ENCODE results near the gene RBM10. TPM values are rescaled to one million over a fixed set of nuclear protein-coding genes. Genes with fewer than 3 reads are reported as not detected.

The RBM10 gene
- total and polyA plus RNA-seq, 9 of the 15 experiments (the other 6 are each of a cell fraction or from before 2014, with no cell fraction given): 1.1 to 61.7 (median 31.5) TPM

GRCh38 chrX:47233333-47234113 lies 88.5 kb downstream of the RBM10 start (continued):
- TF ChIP-seq, protein P1, sequence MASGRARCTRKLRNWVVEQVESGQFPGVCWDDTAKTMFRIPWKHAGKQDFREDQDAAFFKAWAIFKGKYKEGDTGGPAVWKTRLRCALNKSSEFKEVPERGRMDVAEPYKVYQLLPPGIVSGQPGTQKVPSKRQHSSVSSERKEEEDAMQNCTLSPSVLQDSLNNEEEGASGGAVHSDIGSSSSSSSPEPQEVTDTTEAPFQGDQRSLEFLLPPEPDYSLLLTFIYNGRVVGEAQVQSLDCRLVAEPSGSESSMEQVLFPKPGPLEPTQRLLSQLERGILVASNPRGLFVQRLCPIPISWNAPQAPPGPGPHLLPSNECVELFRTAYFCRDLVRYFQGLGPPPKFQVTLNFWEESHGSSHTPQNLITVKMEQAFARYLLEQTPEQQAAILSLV (tag; IDR thresholded peaks at IDR 0.05): no peak
- TF ChIP-seq C11orf30 (IDR thresholded peaks at IDR 0.05; ENCODE audit: low read depth) (peak; percentile 62; the same call in 1 of the 2 replicates), MTA3 (IDR thresholded peaks at IDR 0.05; ENCODE audit: borderline replicate concordance) (0 out of 2 replicates have a peak, but pooled peaks have one; percentile 49), NR2C2 (CRISPR knock-in tag; IDR thresholded peaks at IDR 0.05) (no peak), NR2C2 (tag; IDR thresholded peaks at IDR 0.05) (0 out of 2 replicates have a peak, but pooled peaks have one; percentile 35), BRD4 (IDR thresholded peaks at IDR 0.05) (0 out of 2 replicates have a peak, but pooled peaks have one; percentile 60), ZNF282 (CRISPR knock-in tag; IDR thresholded peaks at IDR 0.05) (no peak), HDAC3 (IDR thresholded peaks at IDR 0.05; ENCODE audit: borderline replicate concordance, partially characterized antibody) (peak; percentile 82), TSC22D4 (tag; IDR thresholded peaks at IDR 0.05) (no peak), JUND (IDR thresholded peaks at IDR 0.05; ENCODE audit: borderline replicate concordance, low read depth, low read length) (no peak; the same call in 1 of the 2 replicates), JUND (tag; IDR thresholded peaks at IDR 0.05; ENCODE audit: borderline replicate concordance, low read depth, low read length) (peak; percentile 60; the same call in 1 of the 3 replicates), EGR1 (conservative IDR thresholded peaks at IDR 0.05) (peak; percentile 64), NCOA6 (IDR thresholded peaks at IDR 0.05) (no peak), ZNF217 (CRISPR knock-in tag; IDR thresholded peaks at IDR 0.05) (no peak), TBL1XR1 (IDR thresholded peaks at IDR 0.05; ENCODE audit: low read length in 2 of 2) (peak in 1 of 2 experiments; percentile 37; a peak in 2 of 4 replicates), ARNT (IDR thresholded peaks at IDR 0.05) (no peak), KHSRP (IDR thresholded peaks at IDR 0.05) (0 out of 2 replicates have a peak, but pooled peaks have one; percentile 18), ATF1 (CRISPR knock-in tag; IDR thresholded peaks at IDR 0.05) (no peak; the same call in 1 of the 2 replicates), ATF1 (tag; IDR thresholded peaks at IDR 0.05) (peak; percentile 93), HMGN3 (IDR thresholded peaks at IDR 0.05; ENCODE audit: borderline replicate concordance, extremely low read depth, insufficient read length, low read depth, low read length) (no peak), HNRNPLL (IDR thresholded peaks at IDR 0.05; ENCODE audit: low read depth, low read length, poor library complexity, severe bottlenecking) (peak; percentile 97), ZNF347 (CRISPR knock-in tag; IDR thresholded peaks at IDR 0.05; ENCODE audit: low read depth) (no peak), TAL1 (IDR thresholded peaks at IDR 0.05) (no peak), NCOR1 (IDR thresholded peaks at IDR 0.05) (peak; percentile 78), ZBTB7A (IDR thresholded peaks at IDR 0.05; ENCODE audit: borderline replicate concordance, control insufficient read depth, low read depth, low read length) (no peak), FOSL1 (tag; conservative IDR thresholded peaks at IDR 0.05) (no peak), PHF8 (IDR thresholded peaks at IDR 0.05; ENCODE audit: borderline replicate concordance, low read length) (peak; percentile 7; the same call in 1 of the 2 replicates)
- TF ChIP-seq, protein P2, sequence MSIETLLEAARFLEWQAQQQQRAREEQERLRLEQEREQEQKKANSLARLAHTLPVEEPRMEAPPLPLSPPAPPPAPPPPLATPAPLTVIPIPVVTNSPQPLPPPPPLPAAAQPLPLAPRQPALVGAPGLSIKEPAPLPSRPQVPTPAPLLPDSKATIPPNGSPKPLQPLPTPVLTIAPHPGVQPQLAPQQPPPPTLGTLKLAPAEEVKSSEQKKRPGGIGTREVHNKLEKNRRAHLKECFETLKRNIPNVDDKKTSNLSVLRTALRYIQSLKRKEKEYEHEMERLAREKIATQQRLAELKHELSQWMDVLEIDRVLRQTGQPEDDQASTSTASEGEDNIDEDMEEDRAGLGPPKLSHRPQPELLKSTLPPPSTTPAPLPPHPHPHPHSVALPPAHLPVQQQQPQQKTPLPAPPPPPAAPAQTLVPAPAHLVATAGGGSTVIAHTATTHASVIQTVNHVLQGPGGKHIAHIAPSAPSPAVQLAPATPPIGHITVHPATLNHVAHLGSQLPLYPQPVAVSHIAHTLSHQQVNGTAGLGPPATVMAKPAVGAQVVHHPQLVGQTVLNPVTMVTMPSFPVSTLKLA (conservative IDR thresholded peaks at IDR 0.05): peak in 1 of 2 experiments; percentile 50; a peak in 3 of 4 replicates
